Retinal pigment epithelial cell (primary cell): ENCODE results near the gene SDHA.
"Not testable (repeated sequence)": the region's sequence is repeated elsewhere in the genome, so short reads cannot be mapped to it uniquely, and the experiment has no call there.

ENCODE experiments used
- DNase-seq: peaks from one replicate; pipeline ENCODE4 v3.0.0-alpha.2; 2010; ENCODE audit warnings: low read depth
- H3K4me3 ChIP-seq: 2 replicates; pipeline ENCODE4 v1.5.1; 2011; ENCODE audit warnings: mild to moderate bottlenecking, low read length, control low read depth, moderate library complexity
- CTCF ChIP-seq: conservative IDR thresholded peaks from 2 replicates; pipeline ENCODE4 v1.5.1; 2011; ENCODE audit warnings: low read depth, low read length, control low read depth, inconsistent platforms

Gene SDHA

GRCh38 chr5:223791-224190 lies 5.7 kb downstream of the SDHA start:
- DNase-seq: no peak
- H3K4me3 ChIP-seq: no peak overlapping the region
- no peak for TF ChIP-seq CTCF

DNA sequence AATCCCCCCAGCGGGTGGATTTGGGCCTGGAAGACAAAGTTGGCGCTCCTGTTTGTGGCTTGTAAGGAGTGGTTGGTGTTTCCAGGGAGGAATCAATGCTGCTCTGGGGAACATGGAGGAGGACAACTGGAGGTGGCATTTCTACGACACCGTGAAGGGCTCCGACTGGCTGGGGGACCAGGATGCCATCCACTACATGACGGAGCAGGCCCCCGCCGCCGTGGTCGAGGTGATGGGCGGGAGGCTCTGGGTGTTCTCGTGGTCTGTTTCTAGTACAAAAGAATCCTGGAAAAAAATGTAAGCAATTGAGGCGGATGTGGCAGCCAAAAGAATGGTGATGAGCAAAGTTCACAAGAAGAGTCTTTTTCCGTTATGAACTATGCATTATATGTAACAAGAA lies 7.2 kb downstream of the SDHA start:
- DNase-seq: no peak
- no peak for TF ChIP-seq CTCF
- no peak overlapping the region for H3K4me3 ChIP-seq

DNA sequence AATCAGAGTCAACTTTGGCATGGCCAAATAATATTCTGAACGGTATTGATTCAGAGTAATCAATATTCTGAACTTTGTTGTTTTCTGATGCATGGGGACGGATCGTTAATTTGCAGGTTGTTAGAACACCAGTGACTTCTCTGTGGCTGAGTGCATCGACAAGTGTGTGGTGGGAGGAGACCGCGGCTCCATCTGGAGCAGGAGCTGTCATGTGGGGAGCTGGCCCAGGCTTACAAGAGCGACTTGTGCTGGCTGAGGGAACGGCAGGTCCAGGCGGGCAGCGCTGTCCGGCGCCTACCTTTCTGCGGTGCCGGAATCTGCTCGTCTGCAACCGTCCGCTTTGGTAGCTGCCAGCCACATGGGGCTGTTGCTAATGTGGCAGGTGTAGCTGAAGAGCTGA lies 9.3 kb downstream of the SDHA start:
- H3K4me3 ChIP-seq, DNase-seq: not testable (repeated sequence)

DNA sequence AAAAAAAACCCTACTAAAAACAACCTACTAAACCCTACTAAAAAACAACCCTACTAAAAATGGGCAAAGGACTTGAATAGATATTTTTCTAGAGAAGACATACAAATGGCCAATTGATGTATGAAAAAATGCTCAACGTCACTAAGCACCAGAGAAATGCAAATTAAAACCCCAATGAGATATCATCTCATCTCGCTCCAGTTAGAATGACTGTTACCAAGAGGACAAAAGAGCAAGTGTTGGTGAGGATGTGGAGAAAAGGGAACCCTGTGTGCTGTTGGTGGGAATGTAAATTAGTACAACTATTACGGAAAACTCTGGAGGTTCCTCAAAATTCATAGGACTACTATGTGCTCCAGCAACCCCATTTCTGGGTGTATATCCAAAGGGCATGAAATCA lies 10.8 kb downstream of the SDHA start:
- DNase-seq: no peak
- H3K4me3 ChIP-seq: no peak overlapping the region
- TF ChIP-seq CTCF: no peak

GRCh38 chr5:230711-231110 lies 12.6 kb downstream of the SDHA start:
- H3K4me3 ChIP-seq: no peak overlapping the region
- TF ChIP-seq CTCF: no peak
- DNase-seq: no peak

DNA sequence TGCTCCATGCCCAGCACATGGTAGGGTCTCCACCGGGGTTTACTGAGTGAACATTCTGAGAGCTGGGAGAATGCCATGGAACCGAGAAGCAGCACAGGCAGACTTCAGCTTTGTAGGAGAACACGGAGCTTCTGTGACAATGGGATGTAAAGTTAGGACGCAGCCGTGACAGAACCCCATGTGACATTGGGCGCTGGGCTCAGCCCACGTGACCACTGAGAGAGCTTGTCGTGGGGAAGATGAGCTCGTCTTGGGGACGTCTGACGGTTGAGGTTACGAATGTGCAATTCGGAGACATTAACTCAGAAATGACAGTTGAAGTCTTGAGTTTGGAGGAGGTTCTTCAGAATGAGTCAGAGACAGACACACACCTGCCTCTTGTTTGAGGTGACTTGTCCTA lies 13.5 kb downstream of the SDHA start:
- H3K4me3 ChIP-seq: no peak overlapping the region
- no peak for DNase-seq
- TF ChIP-seq CTCF: no peak

- DNase-seq, H3K4me3 ChIP-seq: not testable (repeated sequence)
Measured at GRCh38 chr5:233426-233825, 15.3 kb downstream of the SDHA start.

DNA sequence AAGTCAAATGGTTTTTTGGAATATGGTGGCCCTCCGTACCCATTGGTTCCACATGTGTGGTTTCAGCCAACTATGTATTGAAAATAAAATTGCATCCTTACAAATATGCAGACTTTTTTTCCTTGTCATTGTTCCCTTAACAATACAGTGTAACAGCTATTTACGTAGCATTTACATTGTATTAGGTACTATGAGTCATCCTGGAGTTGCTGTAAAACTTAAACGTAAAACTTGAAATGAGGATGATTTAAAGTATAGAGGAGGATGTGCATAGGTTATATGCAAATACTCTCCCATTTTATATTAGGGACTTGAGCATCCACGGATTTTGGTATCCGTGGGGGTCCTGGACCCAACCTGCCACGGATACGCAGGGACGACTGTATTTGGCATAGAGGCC lies 16.3 kb downstream of the SDHA start:
- no peak for DNase-seq
- H3K4me3 ChIP-seq: no peak overlapping the region
- TF ChIP-seq CTCF: no peak

DNA sequence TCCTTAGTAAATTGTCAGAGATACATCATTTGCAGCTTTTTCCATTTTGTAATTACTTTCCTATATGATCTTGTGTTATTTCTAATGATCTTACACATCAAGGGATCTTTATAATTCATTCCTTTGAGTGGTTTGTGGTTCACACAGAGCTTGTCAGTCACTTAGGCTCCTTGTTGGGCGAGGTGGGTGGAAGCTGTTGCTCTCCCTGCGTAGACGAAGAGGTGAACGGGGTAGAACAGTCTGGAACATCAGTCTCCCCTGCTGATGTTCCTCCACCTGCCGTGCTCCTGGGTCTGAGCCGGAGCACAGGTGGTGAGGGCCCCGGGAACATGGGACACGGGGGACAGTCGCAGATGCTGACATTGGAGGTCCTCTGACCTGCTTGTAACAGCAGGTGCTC lies 17.4 kb downstream of the SDHA start:
- not testable (repeated sequence) for DNase-seq, H3K4me3 ChIP-seq

DNA sequence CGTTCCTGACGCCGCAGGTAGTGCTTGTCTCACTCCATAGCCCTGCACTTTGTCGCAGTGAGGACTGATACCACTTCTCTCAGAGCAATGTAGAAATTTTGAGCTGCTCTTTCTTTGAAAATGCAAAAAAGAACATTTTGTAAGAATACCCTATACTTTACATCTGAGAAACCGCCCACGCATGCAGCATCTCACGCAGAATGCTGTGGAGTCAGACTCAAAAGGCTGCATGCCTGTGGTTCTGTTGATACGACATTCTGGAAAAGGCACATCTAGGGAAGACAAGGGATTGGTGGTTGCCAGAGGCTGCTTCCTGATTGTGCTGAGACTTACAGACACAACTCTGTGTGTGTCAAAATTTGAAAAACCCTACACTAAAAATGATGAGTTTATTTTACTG lies 19.8 kb downstream of the SDHA start:
- not testable (repeated sequence) for DNase-seq, H3K4me3 ChIP-seq

DNA sequence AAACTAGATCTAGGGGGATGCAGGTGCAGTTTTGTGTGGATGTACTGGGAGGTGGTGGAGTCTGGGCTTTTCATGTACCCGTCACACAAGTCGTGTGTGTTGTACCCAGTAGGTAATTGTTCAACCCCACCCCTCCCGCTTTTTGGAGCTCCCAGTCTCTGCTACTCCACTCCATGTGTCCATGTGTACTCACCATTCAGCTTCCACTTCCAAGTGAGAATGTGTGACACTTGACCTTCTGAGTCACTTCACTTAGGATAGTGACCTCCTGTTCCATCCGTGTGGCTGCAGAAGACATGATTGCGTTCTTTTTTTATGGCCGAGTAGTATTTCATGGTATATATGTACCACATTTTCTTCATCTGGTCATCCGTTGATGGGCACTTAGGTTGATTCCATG lies 22.4 kb downstream of the SDHA start:
- not testable (repeated sequence) for DNase-seq, H3K4me3 ChIP-seq

DNA sequence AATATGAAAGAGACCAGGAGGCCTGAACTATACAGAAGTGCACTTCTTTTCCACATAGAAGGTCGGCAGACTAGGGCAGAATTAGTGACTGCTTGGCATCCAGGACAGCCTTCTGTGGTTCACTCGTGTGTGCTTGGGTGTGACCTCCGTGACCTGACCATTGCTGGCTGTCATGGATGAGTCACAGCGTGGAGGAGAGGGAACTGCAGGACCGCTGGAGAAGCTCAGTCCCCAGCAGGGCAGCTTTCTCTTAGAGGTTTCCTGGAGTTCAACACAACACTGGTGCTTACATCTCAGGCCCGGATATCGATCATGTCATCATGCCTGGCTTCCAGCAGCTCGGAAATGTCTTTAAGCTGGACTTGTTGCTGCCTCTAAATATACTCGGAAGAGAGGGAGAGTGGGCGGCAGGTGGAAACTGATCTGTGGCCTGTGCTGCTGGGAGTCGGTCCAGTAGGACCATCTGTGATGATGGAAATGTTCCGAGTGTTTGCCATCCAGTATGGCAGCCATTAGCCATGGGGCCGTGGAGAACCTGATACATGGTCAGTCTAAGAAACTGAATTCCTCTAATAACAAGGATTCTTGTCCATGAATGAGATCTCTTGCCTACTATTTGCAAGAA lies 23.0 kb downstream of the SDHA start:
- not testable (repeated sequence) for DNase-seq, H3K4me3 ChIP-seq
